Spinal cord (tissue), 10 donors: Measurements from ENCODE around the gene ANKS3. TPM values are rescaled to one million over a fixed set of nuclear protein-coding genes. Genes with fewer than 3 reads are reported as not detected.
A peak's percentile ranks its signal among the peaks of the same experiment; 100 is the strongest.

ENCODE experiments used
- DNase-seq, 6 donors: peaks; one replicate each; pipeline versions ENCODE4 v3.0.0 to v3.0.0-alpha.2; 2013 to 2015; ENCODE audit warnings: low spot score in 6 of 6, low read depth in 4 of 6
- H3K27ac ChIP-seq: one replicate; pipeline ENCODE4 v1.5.1; 2013; ENCODE audit warnings: low read depth, low read length, control low read depth
- H3K27me3 ChIP-seq: one replicate; pipeline ENCODE4 v1.6.1; 2013; ENCODE audit warnings: low read length; ENCODE audit not compliant: control insufficient read depth, insufficient read depth
- H3K36me3 ChIP-seq: one replicate; pipeline ENCODE4 v1.6.1; 2013; ENCODE audit warnings: low read length; ENCODE audit not compliant: control insufficient read depth, insufficient read depth
- H3K4me1 ChIP-seq: one replicate; pipeline ENCODE4 v1.6.1; 2013; ENCODE audit warnings: low read length; ENCODE audit not compliant: control insufficient read depth, insufficient read depth
- H3K4me3 ChIP-seq: one replicate; pipeline ENCODE4 v1.5.1; 2013; ENCODE audit warnings: low read depth, low read length, control low read depth
- H3K9me3 ChIP-seq: one replicate; pipeline ENCODE4 v1.6.1; 2013; ENCODE audit warnings: low read length; ENCODE audit not compliant: control insufficient read depth, insufficient read depth
- WGBS: methylation state at CpG from one replicate; pipeline ENCODE4 v1.1.5; 2013; ENCODE audit warnings: missing lambda C conversion rate; ENCODE audit not compliant: insufficient coverage; 5-methylcytosine and 5-hydroxymethylcytosine counted together
- polyA plus RNA-seq, 2 donors: library from polyadenylated mRNA; unstranded; fragments of 120-200 nt; gene quantifications; one replicate each; pipeline ENCODE4 v1.2.1, GENCODE V29; 2013; ENCODE audit not compliant: insufficient read length in 2 of 2
- total RNA-seq, 2 donors: library from RNA; depleted of rRNA in 1 of 2; stranded (reverse); fragments of 120-200 nt in 1 of 2; fragments of >200 nt in 1 of 2; gene quantifications; one replicate each; pipeline versions ENCODE4 v1.2.3 to v1.2.4, GENCODE V29; 2013 to 2014
- donor health status: healthy.

Gene ANKS3
- total and polyA plus RNA-seq, 4 donors, result 20.2 to 48.1 (median 29.3) TPM

DNA sequence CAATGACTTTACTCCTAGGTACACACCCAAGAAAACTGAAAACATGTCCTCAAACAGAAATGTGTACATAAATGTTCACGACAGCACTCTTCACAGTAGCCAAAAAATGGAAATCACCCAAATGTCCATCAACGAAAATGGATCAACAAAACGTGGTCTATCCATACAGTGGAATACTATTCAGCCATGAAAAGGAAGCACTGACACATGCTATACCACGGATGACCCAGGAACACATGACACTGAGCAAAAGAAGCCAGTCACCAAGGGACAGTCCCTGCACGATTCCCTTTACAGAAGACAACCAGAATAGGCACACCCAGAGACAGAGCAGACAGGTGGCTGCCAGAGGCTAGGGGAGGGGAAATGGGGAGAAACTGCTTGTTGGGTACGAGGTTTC, 21.6 kb upstream of the ANKS3 start:
- H3K36me3 ChIP-seq, result peaks cover 95% of the 10 kb centered on the region
- WGBS, result 93% methylated on average over 5 of the region's 6 CpGs
- no peaks in the 10 kb centered on the region for H3K4me1 ChIP-seq

DNA sequence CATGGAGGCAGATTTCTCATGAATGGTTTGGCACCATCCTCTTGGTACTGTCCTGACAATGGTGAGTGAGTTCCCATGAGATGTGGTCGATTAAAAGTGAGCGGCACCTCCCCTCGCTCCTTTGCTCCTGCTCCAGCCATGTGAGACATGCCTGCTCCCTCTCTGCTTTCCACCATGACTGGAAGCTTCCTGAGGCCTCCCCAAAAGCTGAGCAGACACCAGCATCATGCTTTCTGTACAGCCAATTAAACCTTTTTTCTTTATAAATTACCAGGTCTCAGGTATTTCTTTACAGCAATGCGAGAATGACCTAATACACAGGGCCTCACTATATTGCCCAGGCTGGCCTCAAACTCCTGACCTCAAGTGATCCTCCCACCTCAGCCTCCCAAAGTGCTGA, 20.8 kb upstream of the ANKS3 start:
- no peak overlapping the region for H3K4me3 ChIP-seq
- H3K9me3 ChIP-seq, result no peaks in the 10 kb centered on the region
- peaks cover 95% of the 10 kb centered on the region for H3K36me3 ChIP-seq
- no peaks in the 10 kb centered on the region for H3K4me1 ChIP-seq
- no peak for DNase-seq
- 100% methylated on average over 4 of the region's 4 CpGs for WGBS
- H3K27ac ChIP-seq, result no peak overlapping the region
- no peaks in the 10 kb centered on the region for H3K27me3 ChIP-seq

More for the DNA sequence above, 21.6 kb upstream of the ANKS3 start:
- Histone ChIP-seq H3K4me3 (no peak overlapping the region), H3K27ac (no peak overlapping the region), H3K9me3 (no peaks in the 10 kb centered on the region), H3K27me3 (no peaks in the 10 kb centered on the region)
- DNase-seq, result no peak

GRCh38 chr16:4753227-4753626, 19.2 kb upstream of the ANKS3 start:
- H3K9me3 ChIP-seq, result no peaks in the 10 kb centered on the region
- H3K36me3 ChIP-seq, result peaks cover 95% of the 10 kb centered on the region
- no peak overlapping the region for H3K27ac ChIP-seq
- no peak for DNase-seq
- no peaks in the 10 kb centered on the region for H3K4me1 ChIP-seq
- no peaks in the 10 kb centered on the region for H3K27me3 ChIP-seq
- no peak overlapping the region for H3K4me3 ChIP-seq
- 96% methylated on average over 9 of the region's 11 CpGs for WGBS

DNA sequence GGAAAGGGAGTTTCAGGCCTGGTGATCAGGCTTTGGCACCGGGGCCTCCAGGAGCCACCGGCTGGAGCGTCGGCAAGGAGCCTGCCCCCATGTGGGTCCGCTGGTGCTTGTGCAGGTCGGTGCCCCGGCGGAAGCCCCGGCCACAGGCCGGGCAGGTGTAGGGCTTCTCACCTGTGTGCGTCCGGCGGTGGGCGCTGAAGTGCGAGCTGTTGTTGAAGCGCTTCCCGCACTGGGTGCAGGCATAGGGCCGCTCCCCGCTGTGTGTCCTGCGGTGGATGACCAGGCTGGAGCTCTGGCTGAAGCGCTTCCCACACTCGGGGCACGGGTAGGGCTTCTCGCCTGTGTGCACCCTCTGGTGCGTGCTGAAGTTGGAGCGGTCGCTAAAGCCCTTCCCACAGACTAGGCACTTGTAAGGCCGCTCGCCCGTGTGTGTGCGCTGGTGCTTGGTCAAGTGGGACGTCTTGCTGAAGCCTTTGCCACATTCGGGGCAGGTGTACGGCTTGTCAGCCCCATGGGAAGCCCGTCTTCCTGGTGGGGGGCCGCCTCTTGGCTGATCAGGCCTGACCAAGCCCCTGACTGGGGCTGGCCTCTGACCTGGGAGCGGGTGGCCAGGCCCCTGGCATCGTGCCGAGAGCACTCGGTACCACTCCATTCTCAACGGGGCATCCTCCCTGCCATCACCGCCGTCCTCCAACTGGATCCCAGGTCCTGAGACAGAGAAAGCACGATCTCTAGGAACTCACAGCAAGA, 18.5 kb upstream of the ANKS3 start:
- no peak overlapping the region for H3K4me3 ChIP-seq
- peaks cover 89% of the 10 kb centered on the region for H3K36me3 ChIP-seq
- H3K9me3 ChIP-seq, result no peaks in the 10 kb centered on the region
- 96% methylated on average over 44 of the region's 44 CpGs for WGBS
- no peaks in the 10 kb centered on the region for H3K27me3 ChIP-seq
- DNase-seq, result no peak
- no peak overlapping the region for H3K27ac ChIP-seq
- peaks cover 2% of the 10 kb centered on the region for H3K4me1 ChIP-seq

DNA sequence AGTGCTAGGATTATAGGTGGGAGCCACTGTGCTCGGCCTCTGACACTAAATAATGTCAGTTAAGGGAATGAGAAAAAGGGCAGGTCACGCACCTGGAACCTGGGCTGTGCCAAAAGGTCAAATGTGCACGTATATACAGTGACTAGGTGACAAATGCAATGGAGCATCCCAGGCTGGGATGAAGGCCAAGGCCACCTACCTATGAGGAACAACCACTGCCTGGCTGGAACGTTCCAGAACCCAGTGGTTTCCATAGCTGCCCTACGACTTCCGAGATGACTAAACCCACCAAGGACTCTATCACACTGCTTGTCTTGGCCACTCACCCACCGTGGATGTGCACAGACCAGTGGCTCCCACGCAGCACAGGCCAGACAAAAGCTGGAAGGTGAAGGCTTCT, 16.8 kb upstream of the ANKS3 start:
- Histone ChIP-seq H3K4me1 (peaks cover 12% of the 10 kb centered on the region), H3K27me3 (no peaks in the 10 kb centered on the region), H3K4me3 (no peak overlapping the region), H3K9me3 (no peaks in the 10 kb centered on the region), H3K27ac (no peak overlapping the region), H3K36me3 (peaks cover 90% of the 10 kb centered on the region)
- no peak for DNase-seq
- 88% methylated on average over 8 of the region's 8 CpGs for WGBS

- Histone ChIP-seq H3K4me1 (peaks cover 12% of the 10 kb centered on the region), H3K36me3 (peaks cover 85% of the 10 kb centered on the region), H3K27ac (no peak overlapping the region), H3K9me3 (no peaks in the 10 kb centered on the region), H3K4me3 (no peak overlapping the region), H3K27me3 (no peaks in the 10 kb centered on the region)
- 89% methylated on average over 9 of the region's 10 CpGs for WGBS
- no peak for DNase-seq
Observed at GRCh38 chr16:4749700-4750257, 15.7 kb upstream of the ANKS3 start.

GRCh38 chr16:4748682-4749411, 14.8 kb upstream of the ANKS3 start:
- DNase-seq, result no peak
- WGBS, result 93% methylated on average over 16 of the region's 16 CpGs
- H3K27ac ChIP-seq, result no peak overlapping the region

DNA sequence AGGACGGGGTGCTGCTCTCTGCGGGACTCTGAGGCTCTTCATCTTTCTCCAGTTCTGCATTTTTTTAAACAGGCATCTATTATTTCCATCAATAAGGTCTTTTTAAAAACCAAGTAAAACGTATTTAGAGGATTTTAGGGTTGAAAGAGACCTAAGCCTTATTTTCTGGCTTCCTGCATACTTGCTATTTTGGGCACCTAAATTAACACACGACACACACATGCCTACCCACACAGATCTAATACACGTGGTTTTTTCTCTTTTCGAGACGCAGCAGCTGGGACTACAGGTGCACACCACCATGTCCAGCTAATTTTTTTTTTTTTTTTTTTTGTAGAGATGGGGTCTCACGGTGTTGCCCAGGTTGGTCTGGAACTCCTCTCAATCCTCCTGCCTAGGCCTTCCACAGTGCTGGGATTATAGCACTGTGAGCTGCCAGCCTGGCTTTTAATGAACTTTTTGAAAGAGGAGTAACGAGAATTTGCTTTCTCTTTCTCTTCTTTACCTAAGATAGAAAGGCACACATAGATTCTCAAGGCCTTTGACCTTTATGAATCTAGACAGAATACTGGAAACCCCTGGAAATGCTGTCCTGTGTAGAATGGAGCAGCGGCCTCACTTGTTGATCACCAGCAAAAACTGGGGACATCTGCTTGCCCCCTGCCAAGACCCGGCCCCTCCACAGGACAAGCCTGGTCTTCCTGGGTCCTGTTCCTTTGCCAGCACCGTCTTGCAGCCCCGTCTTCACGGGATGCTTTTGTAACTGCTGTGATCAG, 14.0 kb upstream of the ANKS3 start:
- no peak overlapping the region for H3K4me3 ChIP-seq
- no peak overlapping the region for H3K27ac ChIP-seq
- peaks cover 72% of the 10 kb centered on the region for H3K36me3 ChIP-seq
- no peak for DNase-seq
- no peaks in the 10 kb centered on the region for H3K27me3 ChIP-seq
- H3K4me1 ChIP-seq, result peaks cover 15% of the 10 kb centered on the region
- H3K9me3 ChIP-seq, result no peaks in the 10 kb centered on the region
- WGBS, result 93% methylated on average over 6 of the region's 14 CpGs

More at GRCh38 chr16:4748682-4749411, 14.8 kb upstream of the ANKS3 start:
- Histone ChIP-seq H3K36me3 (peaks cover 79% of the 10 kb centered on the region), H3K4me1 (peaks cover 12% of the 10 kb centered on the region), H3K4me3 (no peak overlapping the region), H3K27me3 (no peaks in the 10 kb centered on the region), H3K9me3 (no peaks in the 10 kb centered on the region)

GRCh38 chr16:4746991-4747574, 13.0 kb upstream of the ANKS3 start:
- Histone ChIP-seq H3K36me3 (peaks cover 62% of the 10 kb centered on the region), H3K4me1 (peaks cover 17% of the 10 kb centered on the region), H3K27me3 (no peaks in the 10 kb centered on the region), H3K9me3 (no peaks in the 10 kb centered on the region), H3K4me3 (no peak overlapping the region), H3K27ac (no peak overlapping the region)
- WGBS, result 48% methylated on average over 14 of the region's 15 CpGs
- DNase-seq, result peak in 1 of 6 donors; percentile 65
